Activated naive CD4-positive, alpha-beta T cell treated with anti-CD3 and anti-CD28 coated beads, Interleukin-2, amount 50 U/mL, for 16 hours (primary cell): Measurements from ENCODE around the gene GRAMD4.

Experiments
- DNase-seq: peaks from one replicate; pipeline ENCODE4 v3.0.0-alpha.2; 2020

GRAMD4 gene

GRCh38 chr22:46598737-46599424, 21.3 kb upstream of the GRAMD4 start:
- DNase-seq: no peak

GRCh38 chr22:46600273-46600796, 19.9 kb upstream of the GRAMD4 start:
- DNase-seq: no peak

- no peak for DNase-seq
Observed at GRCh38 chr22:46602025-46602424, 18.2 kb upstream of the GRAMD4 start.

GRCh38 chr22:46604306-46604690, 15.9 kb upstream of the GRAMD4 start:
- DNase-seq: peak; percentile 51

GRCh38 chr22:46605117-46605516, 15.1 kb upstream of the GRAMD4 start:
- no peak for DNase-seq

GRCh38 chr22:46606886-46607285, 13.3 kb upstream of the GRAMD4 start:
- no peak for DNase-seq

GRCh38 chr22:46607483-46608114, 12.6 kb upstream of the GRAMD4 start:
- DNase-seq: no peak

- no peak for DNase-seq
Observed at GRCh38 chr22:46609175-46609690, 11.0 kb upstream of the GRAMD4 start.

GRCh38 chr22:46609724-46610201, 10.4 kb upstream of the GRAMD4 start:
- no peak for DNase-seq

- DNase-seq: no peak
Observed at GRCh38 chr22:46610356-46610755, 9.8 kb upstream of the GRAMD4 start.

GRCh38 chr22:46611189-46611588, 9.0 kb upstream of the GRAMD4 start:
- no peak for DNase-seq

GRCh38 chr22:46612341-46612903, 7.8 kb upstream of the GRAMD4 start:
- no peak for DNase-seq

- DNase-seq: no peak
Observed at GRCh38 chr22:46612904-46613605, 7.1 kb upstream of the GRAMD4 start.

- DNase-seq: no peak
Observed at GRCh38 chr22:46613606-46614021, 6.6 kb upstream of the GRAMD4 start.

- peak; percentile 57 for DNase-seq
Observed at GRCh38 chr22:46614025-46614931, 5.9 kb upstream of the GRAMD4 start.

GRCh38 chr22:46617207-46617985, 2.8 kb upstream of the GRAMD4 start:
- no peak for DNase-seq

- no peak for DNase-seq
Observed at GRCh38 chr22:46617986-46618647, 2.1 kb upstream of the GRAMD4 start.

- no peak for DNase-seq
Observed at GRCh38 chr22:46618667-46619066, 1.5 kb upstream of the GRAMD4 start.

- no peak for DNase-seq
Observed at GRCh38 chr22:46619240-46619829, 851 bp upstream of the GRAMD4 start.

- no peak for DNase-seq
Observed at GRCh38 chr22:46620588-46621242, 529 bp downstream of the GRAMD4 start.
